ENCODE measurements around the gene RAB11FIP2. TPM values are rescaled to one million over a fixed set of nuclear protein-coding genes. Genes with fewer than 3 reads are reported as not detected.

Gene RAB11FIP2
- total RNA-seq, 2 experiments from 2014 or later: 20.9 to 27.0 TPM

DNA sequence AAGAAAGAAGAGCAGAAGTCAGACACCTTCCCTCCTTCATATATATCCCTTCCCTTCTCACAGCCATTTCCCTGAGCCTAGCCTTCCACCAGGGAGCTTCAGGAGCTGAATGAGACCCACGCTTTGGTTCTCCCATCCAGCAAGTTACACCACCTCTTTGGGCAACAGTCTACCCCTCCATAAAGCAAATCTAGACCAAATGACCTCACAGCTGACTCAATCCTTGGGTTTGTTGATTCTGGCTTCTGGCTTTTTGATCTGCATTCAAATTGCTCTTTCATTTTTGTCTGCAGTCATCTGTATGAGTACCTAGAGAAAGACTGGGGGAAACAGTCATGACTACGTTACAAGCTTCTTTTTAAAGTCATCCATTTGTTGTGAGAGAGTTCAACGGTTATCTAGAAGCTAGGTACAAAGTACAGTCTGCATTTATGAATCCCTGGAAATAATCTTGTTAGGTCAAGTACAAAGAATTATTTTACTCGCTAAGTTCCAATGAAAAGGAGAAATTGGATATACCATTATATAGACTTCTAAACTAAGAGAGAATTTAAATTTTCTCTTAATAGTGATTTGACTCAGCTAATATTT lies 86.3 kb downstream of the RAB11FIP2 start:
- TF ChIP-seq, protein P1, sequence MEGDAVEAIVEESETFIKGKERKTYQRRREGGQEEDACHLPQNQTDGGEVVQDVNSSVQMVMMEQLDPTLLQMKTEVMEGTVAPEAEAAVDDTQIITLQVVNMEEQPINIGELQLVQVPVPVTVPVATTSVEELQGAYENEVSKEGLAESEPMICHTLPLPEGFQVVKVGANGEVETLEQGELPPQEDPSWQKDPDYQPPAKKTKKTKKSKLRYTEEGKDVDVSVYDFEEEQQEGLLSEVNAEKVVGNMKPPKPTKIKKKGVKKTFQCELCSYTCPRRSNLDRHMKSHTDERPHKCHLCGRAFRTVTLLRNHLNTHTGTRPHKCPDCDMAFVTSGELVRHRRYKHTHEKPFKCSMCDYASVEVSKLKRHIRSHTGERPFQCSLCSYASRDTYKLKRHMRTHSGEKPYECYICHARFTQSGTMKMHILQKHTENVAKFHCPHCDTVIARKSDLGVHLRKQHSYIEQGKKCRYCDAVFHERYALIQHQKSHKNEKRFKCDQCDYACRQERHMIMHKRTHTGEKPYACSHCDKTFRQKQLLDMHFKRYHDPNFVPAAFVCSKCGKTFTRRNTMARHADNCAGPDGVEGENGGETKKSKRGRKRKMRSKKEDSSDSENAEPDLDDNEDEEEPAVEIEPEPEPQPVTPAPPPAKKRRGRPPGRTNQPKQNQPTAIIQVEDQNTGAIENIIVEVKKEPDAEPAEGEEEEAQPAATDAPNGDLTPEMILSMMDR (conservative IDR thresholded peaks at IDR 0.05; ENCODE audit: low read length): no peak
- no peak for TF ChIP-seq EZH2phosphoT487 (IDR thresholded peaks at IDR 0.05; ENCODE audit: borderline replicate concordance, low read depth, low read length)
- ChIA-PET POLR2A (no interaction called here), CTCF (ENCODE audit: unreplicated experiment) (no interaction called here)
- Histone ChIP-seq H4K20me1 (ENCODE audit: insufficient read depth, low read length) (no peaks in the 10 kb centered on the region), H3K27ac (ENCODE audit: low read depth, low read length, poor library complexity, severe bottlenecking) (no peak overlapping the region), H3K9me2 (ENCODE audit: insufficient read depth, low read length) (no peaks in the 10 kb centered on the region), H2AFZ (ENCODE audit: low read length) (no peak overlapping the region), H3K9me3 (ENCODE audit: low read length) (no peaks in the 10 kb centered on the region), H3K79me2 (ENCODE audit: insufficient read depth, low read depth, low read length) (no peaks in the 10 kb centered on the region), H3K36me3 (ENCODE audit: insufficient read depth, low read length) (no peaks in the 10 kb centered on the region), H3K4me2 (ENCODE audit: low read length) (no peak overlapping the region), H3K4me1 (ENCODE audit: insufficient read depth, low read length, poor library complexity, severe bottlenecking) (no peaks in the 10 kb centered on the region), H3K4me3 (ENCODE audit: low read depth, low read length, poor library complexity, severe bottlenecking) (no peak overlapping the region)
- BruUV-seq (replicated peaks): no TSS peak
- no peak for DNase-seq (ENCODE audit: low spot score)
- intact Hi-C loops (cut with micrococcal nuclease; ENCODE audit: unreplicated experiment): no loop called here

- DNase-seq (ENCODE audit: low spot score): no peak
- no peak overlapping the region for H3K4me3 ChIP-seq (ENCODE audit: low read depth, low read length, poor library complexity, severe bottlenecking)
- no peak overlapping the region for H3K4me2 ChIP-seq (ENCODE audit: low read length)
- ChIA-PET POLR2A (no interaction called here), CTCF (ENCODE audit: unreplicated experiment) (no interaction called here)
- intact Hi-C loops (cut with micrococcal nuclease; ENCODE audit: unreplicated experiment): no loop called here
- no TSS peak for BruUV-seq (replicated peaks)
- H3K79me2 ChIP-seq (ENCODE audit: insufficient read depth, low read depth, low read length): no peaks in the 10 kb centered on the region
- H4K20me1 ChIP-seq (ENCODE audit: insufficient read depth, low read length): no peaks in the 10 kb centered on the region
- no peaks in the 10 kb centered on the region for H3K9me3 ChIP-seq (ENCODE audit: low read length)
- TF ChIP-seq, protein P1 (conservative IDR thresholded peaks at IDR 0.05; ENCODE audit: low read length): no peak
- TF ChIP-seq EZH2phosphoT487 (IDR thresholded peaks at IDR 0.05; ENCODE audit: borderline replicate concordance, low read depth, low read length): no peak
- no peaks in the 10 kb centered on the region for H3K36me3 ChIP-seq (ENCODE audit: insufficient read depth, low read length)
- H3K4me1 ChIP-seq (ENCODE audit: insufficient read depth, low read length, poor library complexity, severe bottlenecking): no peaks in the 10 kb centered on the region
- no peak overlapping the region for H3K27ac ChIP-seq (ENCODE audit: low read depth, low read length, poor library complexity, severe bottlenecking)
- no peaks in the 10 kb centered on the region for H3K9me2 ChIP-seq (ENCODE audit: insufficient read depth, low read length)
- H2AFZ ChIP-seq (ENCODE audit: low read length): no peak overlapping the region
Observed at GRCh38 chr10:117956972-117957371, 89.8 kb downstream of the RAB11FIP2 start.

DNA sequence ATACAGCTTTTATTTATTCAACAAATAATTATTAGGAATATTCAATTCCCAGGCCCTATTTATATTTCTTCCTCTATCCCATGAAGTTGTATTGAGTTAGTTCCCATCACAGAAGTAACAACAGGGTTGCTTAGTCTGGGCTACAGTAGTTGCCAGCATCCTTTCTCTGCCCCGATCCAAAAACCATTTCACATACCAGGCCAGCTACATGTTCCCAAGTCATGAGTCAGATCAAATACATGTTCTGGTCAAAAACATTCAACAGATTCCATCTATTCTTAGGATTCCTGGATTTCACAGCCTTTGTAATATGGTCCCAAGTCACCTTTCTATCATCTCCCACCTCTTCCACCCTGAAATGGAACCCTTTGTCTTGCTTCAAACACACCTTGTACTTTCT lies 91.6 kb downstream of the RAB11FIP2 start:
- CTCF ChIA-PET (ENCODE audit: unreplicated experiment): no interaction called here
- no peak for TF ChIP-seq EZH2phosphoT487 (IDR thresholded peaks at IDR 0.05; ENCODE audit: borderline replicate concordance, low read depth, low read length)
- TF ChIP-seq, protein P1 (conservative IDR thresholded peaks at IDR 0.05; ENCODE audit: low read length): no peak
- H3K36me3 ChIP-seq (ENCODE audit: insufficient read depth, low read length): no peaks in the 10 kb centered on the region
- H3K9me2 ChIP-seq (ENCODE audit: insufficient read depth, low read length): no peaks in the 10 kb centered on the region
- intact Hi-C loops (cut with micrococcal nuclease; ENCODE audit: unreplicated experiment): no loop called here
- H3K79me2 ChIP-seq (ENCODE audit: insufficient read depth, low read depth, low read length): no peaks in the 10 kb centered on the region
- no peaks in the 10 kb centered on the region for H4K20me1 ChIP-seq (ENCODE audit: insufficient read depth, low read length)
- no peak overlapping the region for H3K4me2 ChIP-seq (ENCODE audit: low read length)
- no peaks in the 10 kb centered on the region for H3K9me3 ChIP-seq (ENCODE audit: low read length)
- POLR2A ChIA-PET: no interaction called here
- H3K27ac ChIP-seq (ENCODE audit: low read depth, low read length, poor library complexity, severe bottlenecking): no peak overlapping the region
- H2AFZ ChIP-seq (ENCODE audit: low read length): no peak overlapping the region
- no peak for DNase-seq (ENCODE audit: low spot score)
- H3K4me1 ChIP-seq (ENCODE audit: insufficient read depth, low read length, poor library complexity, severe bottlenecking): no peaks in the 10 kb centered on the region
- no TSS peak for BruUV-seq (replicated peaks)
- no peak overlapping the region for H3K4me3 ChIP-seq (ENCODE audit: low read depth, low read length, poor library complexity, severe bottlenecking)
